Neural progenitor cell (in vitro differentiated cells): ENCODE results near the gene F2RL3.

Experiments
- CTCF ChIP-seq: fragments of 200-600 bp; sonication (generic); IDR thresholded peaks from 2 replicates; pipeline ENCODE4 v1.5.1; 2017; ENCODE audit warnings: antibody characterized with exemption, mild to moderate bottlenecking
- EZH2 ChIP-seq: fragments of 200-600 bp; sonication (generic); IDR thresholded peaks from 2 replicates; pipeline ENCODE4 v1.6.1; 2017; ENCODE audit warnings: antibody characterized with exemption, mild to moderate bottlenecking, moderate library complexity
- EZH2phosphoT487 ChIP-seq: fragments of 200-600 bp; sonication (generic); IDR thresholded peaks from 2 replicates; pipeline ENCODE4 v1.6.1; 2017; ENCODE audit warnings: antibody characterized with exemption

DNA sequence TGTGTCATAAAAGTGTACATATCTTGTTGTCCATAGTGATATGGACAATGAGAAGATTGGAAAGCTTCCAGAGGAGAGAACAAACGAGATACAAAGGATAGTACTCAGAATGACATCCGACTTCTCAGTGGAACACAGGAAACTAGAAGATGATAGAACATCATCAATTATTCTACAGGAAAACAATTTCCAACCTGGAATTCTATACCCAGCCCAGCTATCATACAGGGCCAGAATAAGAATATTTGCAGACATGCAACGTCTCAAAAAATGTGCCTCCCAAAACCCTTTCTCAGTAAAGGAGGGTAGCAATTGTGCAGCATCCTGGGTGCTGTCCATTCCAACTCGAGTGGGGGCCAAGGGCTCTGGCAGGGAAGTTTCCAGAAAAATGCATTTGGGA, 24.0 kb downstream of the F2RL3 start:
- TF ChIP-seq CTCF: no peak
- TF ChIP-seq EZH2phosphoT487: no peak
- no peak for TF ChIP-seq EZH2
